Esophagus muscularis mucosa (tissue), 4 donors: ENCODE results near the gene KCNAB1. TPM values are rescaled to one million over a fixed set of nuclear protein-coding genes. Genes with fewer than 3 reads are reported as not detected.

Experiments used
- DNase-seq: peaks from one replicate; pipeline ENCODE4 v3.0.0-alpha.2; 2017; ENCODE audit errors: extremely low spot score
- H3K27ac ChIP-seq, 4 donors: fragments of 200-600 bp; sonication (generic); replicated peaks in 1 of 4; 1 replicate in 3 of 4; 2 replicates in 1 of 4; pipeline ENCODE4 v1.5.1; 2016 to 2019; ENCODE audit warnings: mild to moderate bottlenecking in 1 of 4
- H3K27me3 ChIP-seq, 4 donors: fragments of 200-600 bp; sonication (generic); one replicate each; pipeline versions ENCODE4 v1.5.1 to v1.6.0; 2016 to 2019
- H3K36me3 ChIP-seq, 4 donors: fragments of 200-600 bp; sonication (generic); one replicate each; pipeline ENCODE4 v1.5.1; 2016 to 2019
- H3K4me1 ChIP-seq, 4 donors: fragments of 200-600 bp; sonication (generic); one replicate each; pipeline ENCODE4 v1.5.1; 2016 to 2019
- H3K4me3 ChIP-seq, 4 donors: fragments of 200-600 bp; sonication (generic); 1 replicate in 2 of 4; 2 replicates in 2 of 4; pipeline ENCODE4 v1.5.1; 2016 to 2019; ENCODE audit warnings: mild to moderate bottlenecking in 4 of 4, moderate library complexity in 1 of 4
- H3K9me3 ChIP-seq, 4 donors: fragments of 200-600 bp; sonication (generic); 1 replicate in 3 of 4; 2 replicates in 1 of 4; pipeline ENCODE4 v1.5.1; 2016 to 2019
- CTCF ChIP-seq, 3 experiments: fragments of 200-600 bp in 2 of 3; fragments of 450-650 bp in 1 of 3; sonication (generic) in 2 of 3; IDR thresholded peaks; one replicate each; pipeline ENCODE4 v1.5.1; 2017 to 2019; ENCODE audit warnings: antibody characterized with exemption in 3 of 3, mild to moderate bottlenecking in 2 of 3, moderate library complexity in 1 of 3
- EP300 ChIP-seq: sonication (generic); formaldehyde crosslinking; IDR thresholded peaks from one replicate; pipeline ENCODE4 v1.6.1; 2017; ENCODE audit warnings: antibody characterized with exemption
- POLR2A ChIP-seq: fragments of 450-650 bp; IDR thresholded peaks from one replicate; pipeline ENCODE4 v1.6.1; 2017; ENCODE audit warnings: antibody characterized with exemption, moderate library complexity, mild to moderate bottlenecking, low read depth
- POLR2AphosphoS5 ChIP-seq, 2 donors: sonication (generic); formaldehyde crosslinking; IDR thresholded peaks; one replicate each; pipeline ENCODE4 v1.6.1; 2017; ENCODE audit warnings: antibody characterized with exemption in 2 of 2
- WGBS: methylation state at CpG from one replicate; pipeline ENCODE4 v1.1.5; 2018; 5-methylcytosine and 5-hydroxymethylcytosine counted together
- intact Hi-C: fragments of 100-400 bp; cut with DNase I; formaldehyde crosslinking; loops from one replicate; pipeline ENCODE4 v1.15.1; 2023
- total RNA-seq, 4 donors: library from RNA; depleted of rRNA; stranded (reverse); fragments of >200 nt; gene quantifications; one replicate each; pipeline versions ENCODE4 v1.1.0 to v1.2.1, GENCODE V29; 2016

Gene KCNAB1
- total RNA-seq, 4 donors from 2014 or later: 0.83 to 5.9 (median 2.3) TPM

- no peaks in the 10 kb centered on the region for H3K36me3 ChIP-seq
- intact Hi-C loops: no loop called here
- DNase-seq: no peak
- TF ChIP-seq EP300 (no peak), CTCF (IDR thresholded peaks at IDR 0.05) (no peak), POLR2AphosphoS5 (IDR thresholded peaks at IDR 0.05) (no peak), POLR2A (no peak)
- no peaks in the 10 kb centered on the region for H3K9me3 ChIP-seq
- 64% methylated on average over 4 of the region's 4 CpGs for WGBS
- no peaks in the 10 kb centered on the region for H3K27me3 ChIP-seq
- H3K4me3 ChIP-seq: no peak overlapping the region
- no peaks in the 10 kb centered on the region for H3K4me1 ChIP-seq
- H3K27ac ChIP-seq: no peak overlapping the region
Measured at GRCh38 chr3:156317462-156318074, 197.2 kb downstream of the KCNAB1 start.

- Histone ChIP-seq H3K9me3 (no peaks in the 10 kb centered on the region), H3K4me3 (no peak overlapping the region), H3K4me1 (no peaks in the 10 kb centered on the region), H3K27me3 (no peaks in the 10 kb centered on the region), H3K36me3 (no peaks in the 10 kb centered on the region), H3K27ac (no peak overlapping the region)
- no peak for DNase-seq
- intact Hi-C loops: no loop called here
- TF ChIP-seq POLR2AphosphoS5 (IDR thresholded peaks at IDR 0.05) (no peak), EP300 (no peak), POLR2A (no peak), CTCF (IDR thresholded peaks at IDR 0.05) (no peak)
- 81% methylated on average over 4 of the region's 4 CpGs for WGBS
Measured at GRCh38 chr3:156321945-156322344, 201.6 kb downstream of the KCNAB1 start.

GRCh38 chr3:156323466-156323865, 203.1 kb downstream of the KCNAB1 start:
- H3K9me3 ChIP-seq: no peaks in the 10 kb centered on the region
- H3K27ac ChIP-seq: no peak overlapping the region
- H3K4me3 ChIP-seq: no peak overlapping the region
- 72% methylated on average over 3 of the region's 3 CpGs for WGBS
- intact Hi-C loops: no loop called here
- no peaks in the 10 kb centered on the region for H3K27me3 ChIP-seq
- DNase-seq: no peak
- TF ChIP-seq POLR2AphosphoS5 (IDR thresholded peaks at IDR 0.05) (no peak), CTCF (IDR thresholded peaks at IDR 0.05) (no peak), EP300 (no peak), POLR2A (no peak)
- no peaks in the 10 kb centered on the region for H3K4me1 ChIP-seq
- no peaks in the 10 kb centered on the region for H3K36me3 ChIP-seq

- no peak for DNase-seq
- H3K27ac ChIP-seq: no peak overlapping the region
- H3K4me3 ChIP-seq: no peak overlapping the region
- no peaks in the 10 kb centered on the region for H3K4me1 ChIP-seq
- H3K36me3 ChIP-seq: no peaks in the 10 kb centered on the region
- no peaks in the 10 kb centered on the region for H3K27me3 ChIP-seq
- H3K9me3 ChIP-seq: no peaks in the 10 kb centered on the region
- no peak for TF ChIP-seq CTCF (IDR thresholded peaks at IDR 0.05)
- no peak for TF ChIP-seq EP300
- TF ChIP-seq POLR2AphosphoS5 (IDR thresholded peaks at IDR 0.05): no peak
- TF ChIP-seq POLR2A: no peak
- WGBS: 86% methylated on average over 2 of the region's 2 CpGs
- intact Hi-C loops: no loop called here
Measured at GRCh38 chr3:156330415-156330814, 210.0 kb downstream of the KCNAB1 start.

- DNase-seq: no peak
- no peaks in the 10 kb centered on the region for H3K36me3 ChIP-seq
- TF ChIP-seq CTCF (IDR thresholded peaks at IDR 0.05) (no peak), POLR2A (no peak), EP300 (no peak), POLR2AphosphoS5 (IDR thresholded peaks at IDR 0.05) (no peak)
- no peak overlapping the region for H3K27ac ChIP-seq
- WGBS: 80% methylated on average over 3 of the region's 3 CpGs
- no peaks in the 10 kb centered on the region for H3K27me3 ChIP-seq
- H3K4me1 ChIP-seq: no peaks in the 10 kb centered on the region
- H3K9me3 ChIP-seq: no peaks in the 10 kb centered on the region
- intact Hi-C loops: no loop called here
- H3K4me3 ChIP-seq: no peak overlapping the region
Measured at GRCh38 chr3:156332304-156332703, 211.9 kb downstream of the KCNAB1 start.
